WTC11 (cell line): ENCODE measurements around the gene LPIN3. TPM values are rescaled to one million over a fixed set of nuclear protein-coding genes. Genes with fewer than 3 reads are reported as not detected.

Source experiments
- ATAC-seq: fragments of 200-7000 bp; cut with Tn5 transposase; 2 replicates; pipeline ENCODE4 v1.10.0; 2021; ENCODE audit warnings: mild to moderate bottlenecking, moderate library complexity
- CTCF ChIA-PET: fragments of 300-600 bp; sonication (Branson Sonifier 250); formaldehyde crosslinking; loops from one replicate; lab custom pipeline; 2021; ENCODE audit warnings: antibody characterized with exemption; lab: Charles Lee
- POLR2A ChIA-PET: fragments of 350-600 bp; sonication (Branson Sonifier 250); formaldehyde crosslinking; loops from one replicate; lab custom pipeline; 2021; ENCODE audit warnings: antibody characterized with exemption; lab: Charles Lee
- DNase-seq: peaks from one replicate; pipeline ENCODE4 v3.0.0; 2021; ENCODE audit warnings: low spot score
- H3K27ac Mint-ChIP-seq: 2 replicates; pipeline ENCODE4 v1.8.0; 2021; ENCODE audit warnings: mixed read lengths
- H3K27me3 Mint-ChIP-seq: 2 replicates; pipeline ENCODE4 v1.8.0; 2021; ENCODE audit warnings: low read depth, mild to moderate bottlenecking, moderate library complexity, mixed read lengths
- H3K36me3 Mint-ChIP-seq: 2 replicates; pipeline ENCODE4 v1.8.0; 2021; ENCODE audit warnings: mixed read lengths
- H3K4me1 Mint-ChIP-seq: 2 replicates; pipeline ENCODE4 v1.8.0; 2022; ENCODE audit warnings: mixed read lengths
- H3K4me3 Mint-ChIP-seq: 2 replicates; pipeline ENCODE4 v1.8.0; 2021; ENCODE audit warnings: mild to moderate bottlenecking, moderate library complexity, mixed read lengths
- H3K9me3 Mint-ChIP-seq: 2 replicates; pipeline ENCODE4 v1.8.0; 2021; ENCODE audit warnings: mixed read lengths
- CREB1 ChIP-seq: sonication (generic); formaldehyde crosslinking; IDR thresholded peaks from 2 replicates; pipeline ENCODE4 v1.8.0; 2023; ENCODE audit warnings: mild to moderate bottlenecking, missing genetic modification reagents
- ELF4 ChIP-seq: sonication (generic); formaldehyde crosslinking; IDR thresholded peaks from 2 replicates; pipeline ENCODE4 v1.8.1; 2022; ENCODE audit warnings: low read depth, mild to moderate bottlenecking, moderate library complexity, missing genetic modification reagents
- FOXK1 ChIP-seq: sonication (generic); formaldehyde crosslinking; IDR thresholded peaks from 2 replicates; pipeline ENCODE4 v1.8.0; 2022; ENCODE audit warnings: mild to moderate bottlenecking, moderate library complexity, missing genetic modification reagents
- MYBL2 ChIP-seq: sonication (generic); formaldehyde crosslinking; IDR thresholded peaks from 2 replicates; pipeline ENCODE4 v1.8.1; 2023; ENCODE audit warnings: mild to moderate bottlenecking, moderate library complexity, missing genetic modification reagents
- OVOL2 ChIP-seq: fragments of 250-450 bp; sonication (Bioruptor Pico); IDR thresholded peaks from 2 replicates; pipeline ENCODE4 v1.9.0; 2021; ENCODE audit warnings: mild to moderate bottlenecking, borderline replicate concordance
- SP1 ChIP-seq: sonication (generic); formaldehyde crosslinking; conservative IDR thresholded peaks from 2 replicates; pipeline ENCODE4 v1.8.1; 2022; ENCODE audit warnings: missing genetic modification reagents
- TEAD1 ChIP-seq: sonication (generic); formaldehyde crosslinking; IDR thresholded peaks from 2 replicates; pipeline ENCODE4 v1.8.0; 2022; ENCODE audit warnings: mild to moderate bottlenecking, missing genetic modification reagents
- TP53 ChIP-seq: sonication (generic); formaldehyde crosslinking; IDR thresholded peaks from 2 replicates; pipeline ENCODE4 v1.8.1; 2023; ENCODE audit warnings: mild to moderate bottlenecking, missing genetic modification reagents
- total RNA-seq: library from RNA; stranded (reverse); gene quantifications from 3 replicates; pipeline ENCODE4 v1.2.3, GENCODE V29; 2021
- TF ChIP-seq, protein P1 (sequence below): sonication (generic); formaldehyde crosslinking; IDR thresholded peaks from 2 replicates; pipeline ENCODE4 v1.8.1; 2023; ENCODE audit warnings: mild to moderate bottlenecking, missing genetic modification reagents, moderate library complexity
- TF ChIP-seq, protein P2 (sequence below): fragments of 250-450 bp; sonication (Bioruptor Pico); IDR thresholded peaks from 2 replicates; pipeline ENCODE4 v1.9.0; 2021; ENCODE audit warnings: moderate library complexity, mild to moderate bottlenecking, inconsistent platforms, borderline replicate concordance
- TF ChIP-seq, protein P3 (sequence below): fragments of 250-450 bp; sonication (Bioruptor Pico); IDR thresholded peaks from 2 replicates; pipeline ENCODE4 v1.9.0; 2021; ENCODE audit warnings: mild to moderate bottlenecking, borderline replicate concordance
- TF ChIP-seq, protein P4 (sequence below): sonication (generic); formaldehyde crosslinking; IDR thresholded peaks from 2 replicates; pipeline ENCODE4 v1.8.0; 2023; ENCODE audit warnings: missing genetic modification reagents, mild to moderate bottlenecking, borderline replicate concordance
- TF ChIP-seq, protein P5 (sequence below): sonication (generic); formaldehyde crosslinking; IDR thresholded peaks from 2 replicates; pipeline ENCODE4 v1.8.1; 2023; ENCODE audit warnings: mild to moderate bottlenecking, moderate library complexity, missing genetic modification reagents
- TF ChIP-seq, protein P6 (sequence below): fragments of 250-450 bp; sonication (Bioruptor Pico); IDR thresholded peaks from 2 replicates; pipeline ENCODE4 v1.9.0; 2021; ENCODE audit warnings: mild to moderate bottlenecking

The LPIN3 gene
- total RNA-seq, 1 experiment from 2014 or later: 7.9 TPM

DNA sequence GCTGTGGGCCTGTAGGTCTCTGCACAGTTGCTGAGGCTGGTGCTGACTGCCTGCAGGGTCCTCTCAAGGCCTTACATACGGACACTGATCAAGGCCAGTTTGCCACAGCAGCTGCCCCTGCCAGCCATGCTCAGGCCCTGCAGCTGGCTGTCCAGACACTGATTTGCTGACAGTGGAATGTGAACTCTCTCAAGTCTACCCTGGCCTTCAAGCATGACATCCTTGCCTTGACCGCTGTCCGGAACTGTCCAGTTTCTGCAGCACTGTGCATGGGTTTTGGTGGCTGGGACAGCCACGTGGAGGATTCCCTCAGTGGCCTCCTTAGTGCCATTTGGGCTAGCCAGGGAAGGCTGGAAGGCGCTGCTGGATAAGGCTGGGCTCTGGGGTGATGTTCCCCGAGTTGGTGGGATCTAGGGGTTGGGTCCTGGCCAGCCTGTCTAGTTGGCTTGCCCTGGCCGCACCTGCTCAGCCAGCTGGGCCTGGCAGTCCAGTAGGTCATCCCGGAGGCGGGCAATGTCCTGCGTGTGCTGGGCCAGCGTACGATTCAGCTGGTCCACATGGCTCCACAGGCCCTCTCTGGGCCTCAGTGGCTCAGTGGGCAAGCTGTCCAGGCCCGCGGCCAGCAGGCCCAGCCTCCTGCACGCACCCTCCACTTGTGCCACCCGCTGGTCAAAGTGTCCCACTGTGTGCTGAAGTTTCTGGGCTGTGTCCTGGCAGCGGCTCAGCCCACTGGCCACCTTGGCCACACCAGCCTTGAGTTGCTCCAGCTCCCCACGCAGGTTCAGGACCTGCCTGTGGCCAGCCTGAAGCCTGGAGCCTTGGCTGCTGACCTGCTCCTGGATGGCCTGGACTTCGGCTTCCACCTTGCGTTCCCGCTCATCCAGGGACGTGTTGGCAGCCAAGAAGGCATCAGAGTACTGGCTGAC is 20.5 kb downstream of the LPIN3 start (continued):
- TF ChIP-seq OVOL2 (CRISPR knock-in tag): no peak
- TF ChIP-seq TP53 (CRISPR knock-in tag): no peak
- TF ChIP-seq, protein P1, sequence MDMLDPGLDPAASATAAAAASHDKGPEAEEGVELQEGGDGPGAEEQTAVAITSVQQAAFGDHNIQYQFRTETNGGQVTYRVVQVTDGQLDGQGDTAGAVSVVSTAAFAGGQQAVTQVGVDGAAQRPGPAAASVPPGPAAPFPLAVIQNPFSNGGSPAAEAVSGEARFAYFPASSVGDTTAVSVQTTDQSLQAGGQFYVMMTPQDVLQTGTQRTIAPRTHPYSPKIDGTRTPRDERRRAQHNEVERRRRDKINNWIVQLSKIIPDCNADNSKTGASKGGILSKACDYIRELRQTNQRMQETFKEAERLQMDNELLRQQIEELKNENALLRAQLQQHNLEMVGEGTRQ: no peak
- TF ChIP-seq, protein P2, sequence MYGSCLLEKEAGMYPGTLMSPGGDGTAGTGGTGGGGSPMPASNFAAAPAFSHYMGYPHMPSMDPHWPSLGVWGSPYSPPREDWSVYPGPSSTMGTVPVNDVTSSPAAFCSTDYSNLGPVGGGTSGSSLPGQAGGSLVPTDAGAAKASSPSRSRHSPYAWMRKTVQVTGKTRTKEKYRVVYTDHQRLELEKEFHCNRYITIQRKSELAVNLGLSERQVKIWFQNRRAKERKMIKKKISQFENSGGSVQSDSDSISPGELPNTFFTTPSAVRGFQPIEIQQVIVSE (CRISPR knock-in tag): no peak
- TF ChIP-seq CREB1 (CRISPR knock-in tag): no peak
- TF ChIP-seq, protein P3, sequence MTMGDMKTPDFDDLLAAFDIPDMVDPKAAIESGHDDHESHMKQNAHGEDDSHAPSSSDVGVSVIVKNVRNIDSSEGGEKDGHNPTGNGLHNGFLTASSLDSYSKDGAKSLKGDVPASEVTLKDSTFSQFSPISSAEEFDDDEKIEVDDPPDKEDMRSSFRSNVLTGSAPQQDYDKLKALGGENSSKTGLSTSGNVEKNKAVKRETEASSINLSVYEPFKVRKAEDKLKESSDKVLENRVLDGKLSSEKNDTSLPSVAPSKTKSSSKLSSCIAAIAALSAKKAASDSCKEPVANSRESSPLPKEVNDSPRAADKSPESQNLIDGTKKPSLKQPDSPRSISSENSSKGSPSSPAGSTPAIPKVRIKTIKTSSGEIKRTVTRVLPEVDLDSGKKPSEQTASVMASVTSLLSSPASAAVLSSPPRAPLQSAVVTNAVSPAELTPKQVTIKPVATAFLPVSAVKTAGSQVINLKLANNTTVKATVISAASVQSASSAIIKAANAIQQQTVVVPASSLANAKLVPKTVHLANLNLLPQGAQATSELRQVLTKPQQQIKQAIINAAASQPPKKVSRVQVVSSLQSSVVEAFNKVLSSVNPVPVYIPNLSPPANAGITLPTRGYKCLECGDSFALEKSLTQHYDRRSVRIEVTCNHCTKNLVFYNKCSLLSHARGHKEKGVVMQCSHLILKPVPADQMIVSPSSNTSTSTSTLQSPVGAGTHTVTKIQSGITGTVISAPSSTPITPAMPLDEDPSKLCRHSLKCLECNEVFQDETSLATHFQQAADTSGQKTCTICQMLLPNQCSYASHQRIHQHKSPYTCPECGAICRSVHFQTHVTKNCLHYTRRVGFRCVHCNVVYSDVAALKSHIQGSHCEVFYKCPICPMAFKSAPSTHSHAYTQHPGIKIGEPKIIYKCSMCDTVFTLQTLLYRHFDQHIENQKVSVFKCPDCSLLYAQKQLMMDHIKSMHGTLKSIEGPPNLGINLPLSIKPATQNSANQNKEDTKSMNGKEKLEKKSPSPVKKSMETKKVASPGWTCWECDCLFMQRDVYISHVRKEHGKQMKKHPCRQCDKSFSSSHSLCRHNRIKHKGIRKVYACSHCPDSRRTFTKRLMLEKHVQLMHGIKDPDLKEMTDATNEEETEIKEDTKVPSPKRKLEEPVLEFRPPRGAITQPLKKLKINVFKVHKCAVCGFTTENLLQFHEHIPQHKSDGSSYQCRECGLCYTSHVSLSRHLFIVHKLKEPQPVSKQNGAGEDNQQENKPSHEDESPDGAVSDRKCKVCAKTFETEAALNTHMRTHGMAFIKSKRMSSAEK (CRISPR knock-in tag): no peak
- no peak for TF ChIP-seq FOXK1 (CRISPR knock-in tag)
- TF ChIP-seq MYBL2: no peak

DNA sequence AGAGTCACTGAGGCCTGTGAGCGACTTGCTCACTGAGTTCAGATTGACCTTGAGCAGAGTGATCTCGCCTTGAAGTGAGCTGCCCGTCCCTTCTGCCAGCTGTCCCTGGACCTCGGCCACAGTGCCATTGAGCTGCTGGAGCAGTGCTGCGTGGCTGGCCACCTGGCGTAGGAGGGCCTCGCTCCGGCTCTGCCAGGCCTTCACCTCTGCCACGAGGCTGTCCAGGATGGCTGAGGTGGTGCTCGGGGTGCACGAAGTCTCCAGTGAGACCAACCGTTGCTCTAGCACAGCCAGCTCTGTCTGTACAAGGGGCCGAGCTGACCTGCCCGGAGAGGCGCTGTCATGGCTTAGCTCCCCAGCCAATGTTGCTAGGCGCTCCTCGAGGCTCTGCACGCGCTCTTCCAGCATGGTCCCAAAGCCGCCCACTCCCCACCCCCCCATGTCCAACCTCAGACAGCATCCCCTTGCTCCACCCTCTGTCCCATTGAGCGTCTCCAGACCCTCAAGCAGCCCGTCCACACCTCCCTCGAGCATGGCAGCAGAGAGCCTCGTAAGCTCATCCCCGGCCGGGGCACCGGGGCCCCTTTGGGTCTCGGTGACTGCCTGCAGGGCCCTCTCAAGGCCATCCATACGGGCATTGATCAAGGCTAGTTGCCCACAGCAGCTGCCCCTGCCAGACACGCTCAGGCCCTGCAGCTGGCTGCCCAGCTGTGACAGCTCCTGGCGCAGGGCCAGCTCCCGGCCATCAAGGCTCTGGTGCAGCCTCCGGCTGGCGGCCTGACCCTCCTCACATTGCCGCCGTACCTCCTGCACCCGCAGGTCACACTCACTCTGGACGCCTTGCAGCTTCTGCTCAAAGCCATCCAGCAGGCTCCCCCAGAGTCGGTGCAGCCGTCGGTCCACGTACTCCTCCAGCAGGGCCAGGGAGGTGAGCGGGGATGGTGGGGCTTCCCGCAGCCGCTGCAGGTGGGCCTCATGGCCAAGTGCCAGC is 21.4 kb downstream of the LPIN3 start:
- POLR2A ChIA-PET: no interaction called here
- no peak for ATAC-seq
- Mint-ChIP-seq H3K27me3 (peaks cover 21% of the 10 kb centered on the region), H3K4me3 (no peak overlapping the region), H3K9me3 (no peaks in the 10 kb centered on the region), H3K36me3 (no peaks in the 10 kb centered on the region), H3K4me1 (peaks cover 6% of the 10 kb centered on the region), H3K27ac (no peak overlapping the region)
- DNase-seq: no peak
- CTCF ChIA-PET: interaction anchor here (1.3 kb wide), 2 partner anchors 10 to 22 kb away, joined by 5 to 6 read pairs; partner anchors contain the start of gene LPIN3
- TF ChIP-seq SP1 (CRISPR knock-in tag): no peak
- TF ChIP-seq FOXK1 (CRISPR knock-in tag): no peak
- TF ChIP-seq ELF4 (CRISPR knock-in tag): no peak
- TF ChIP-seq, protein P4, sequence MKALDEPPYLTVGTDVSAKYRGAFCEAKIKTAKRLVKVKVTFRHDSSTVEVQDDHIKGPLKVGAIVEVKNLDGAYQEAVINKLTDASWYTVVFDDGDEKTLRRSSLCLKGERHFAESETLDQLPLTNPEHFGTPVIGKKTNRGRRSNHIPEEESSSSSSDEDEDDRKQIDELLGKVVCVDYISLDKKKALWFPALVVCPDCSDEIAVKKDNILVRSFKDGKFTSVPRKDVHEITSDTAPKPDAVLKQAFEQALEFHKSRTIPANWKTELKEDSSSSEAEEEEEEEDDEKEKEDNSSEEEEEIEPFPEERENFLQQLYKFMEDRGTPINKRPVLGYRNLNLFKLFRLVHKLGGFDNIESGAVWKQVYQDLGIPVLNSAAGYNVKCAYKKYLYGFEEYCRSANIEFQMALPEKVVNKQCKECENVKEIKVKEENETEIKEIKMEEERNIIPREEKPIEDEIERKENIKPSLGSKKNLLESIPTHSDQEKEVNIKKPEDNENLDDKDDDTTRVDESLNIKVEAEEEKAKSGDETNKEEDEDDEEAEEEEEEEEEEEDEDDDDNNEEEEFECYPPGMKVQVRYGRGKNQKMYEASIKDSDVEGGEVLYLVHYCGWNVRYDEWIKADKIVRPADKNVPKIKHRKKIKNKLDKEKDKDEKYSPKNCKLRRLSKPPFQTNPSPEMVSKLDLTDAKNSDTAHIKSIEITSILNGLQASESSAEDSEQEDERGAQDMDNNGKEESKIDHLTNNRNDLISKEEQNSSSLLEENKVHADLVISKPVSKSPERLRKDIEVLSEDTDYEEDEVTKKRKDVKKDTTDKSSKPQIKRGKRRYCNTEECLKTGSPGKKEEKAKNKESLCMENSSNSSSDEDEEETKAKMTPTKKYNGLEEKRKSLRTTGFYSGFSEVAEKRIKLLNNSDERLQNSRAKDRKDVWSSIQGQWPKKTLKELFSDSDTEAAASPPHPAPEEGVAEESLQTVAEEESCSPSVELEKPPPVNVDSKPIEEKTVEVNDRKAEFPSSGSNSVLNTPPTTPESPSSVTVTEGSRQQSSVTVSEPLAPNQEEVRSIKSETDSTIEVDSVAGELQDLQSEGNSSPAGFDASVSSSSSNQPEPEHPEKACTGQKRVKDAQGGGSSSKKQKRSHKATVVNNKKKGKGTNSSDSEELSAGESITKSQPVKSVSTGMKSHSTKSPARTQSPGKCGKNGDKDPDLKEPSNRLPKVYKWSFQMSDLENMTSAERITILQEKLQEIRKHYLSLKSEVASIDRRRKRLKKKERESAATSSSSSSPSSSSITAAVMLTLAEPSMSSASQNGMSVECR (CRISPR knock-in tag): no peak
- TF ChIP-seq TEAD1 (CRISPR knock-in tag): no peak
- TF ChIP-seq, protein P5, sequence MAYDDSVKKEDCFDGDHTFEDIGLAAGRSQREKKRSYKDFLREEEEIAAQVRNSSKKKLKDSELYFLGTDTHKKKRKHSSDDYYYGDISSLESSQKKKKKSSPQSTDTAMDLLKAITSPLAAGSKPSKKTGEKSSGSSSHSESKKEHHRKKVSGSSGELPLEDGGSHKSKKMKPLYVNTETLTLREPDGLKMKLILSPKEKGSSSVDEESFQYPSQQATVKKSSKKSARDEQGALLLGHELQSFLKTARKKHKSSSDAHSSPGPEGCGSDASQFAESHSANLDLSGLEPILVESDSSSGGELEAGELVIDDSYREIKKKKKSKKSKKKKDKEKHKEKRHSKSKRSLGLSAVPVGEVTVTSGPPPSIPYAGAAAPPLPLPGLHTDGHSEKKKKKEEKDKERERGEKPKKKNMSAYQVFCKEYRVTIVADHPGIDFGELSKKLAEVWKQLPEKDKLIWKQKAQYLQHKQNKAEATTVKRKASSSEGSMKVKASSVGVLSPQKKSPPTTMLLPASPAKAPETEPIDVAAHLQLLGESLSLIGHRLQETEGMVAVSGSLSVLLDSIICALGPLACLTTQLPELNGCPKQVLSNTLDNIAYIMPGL (CRISPR knock-in tag): no peak
- TF ChIP-seq, protein P3 (CRISPR knock-in tag): no peak
- TF ChIP-seq, protein P6, sequence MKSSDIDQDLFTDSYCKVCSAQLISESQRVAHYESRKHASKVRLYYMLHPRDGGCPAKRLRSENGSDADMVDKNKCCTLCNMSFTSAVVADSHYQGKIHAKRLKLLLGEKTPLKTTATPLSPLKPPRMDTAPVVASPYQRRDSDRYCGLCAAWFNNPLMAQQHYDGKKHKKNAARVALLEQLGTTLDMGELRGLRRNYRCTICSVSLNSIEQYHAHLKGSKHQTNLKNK: no peak
